Metanephros (tissue), 2 donors: ENCODE results near the gene TTLL13. TPM values are rescaled to one million over a fixed set of nuclear protein-coding genes. Genes with fewer than 3 reads are reported as not detected.

ENCODE experiments used
- small RNA-seq: library from RNA; depleted of rRNA; stranded (forward); fragments of <200 nt; gene quantifications from one replicate; pipeline ENCODE3, GENCODE V24; 2014; ENCODE audit warnings: low replicate concordance
- total RNA-seq: library from RNA; depleted of rRNA; stranded (reverse); fragments of >200 nt; gene quantifications from one replicate; pipeline ENCODE4 v1.2.3, GENCODE V29; 2014

Gene TTLL13, protein sequence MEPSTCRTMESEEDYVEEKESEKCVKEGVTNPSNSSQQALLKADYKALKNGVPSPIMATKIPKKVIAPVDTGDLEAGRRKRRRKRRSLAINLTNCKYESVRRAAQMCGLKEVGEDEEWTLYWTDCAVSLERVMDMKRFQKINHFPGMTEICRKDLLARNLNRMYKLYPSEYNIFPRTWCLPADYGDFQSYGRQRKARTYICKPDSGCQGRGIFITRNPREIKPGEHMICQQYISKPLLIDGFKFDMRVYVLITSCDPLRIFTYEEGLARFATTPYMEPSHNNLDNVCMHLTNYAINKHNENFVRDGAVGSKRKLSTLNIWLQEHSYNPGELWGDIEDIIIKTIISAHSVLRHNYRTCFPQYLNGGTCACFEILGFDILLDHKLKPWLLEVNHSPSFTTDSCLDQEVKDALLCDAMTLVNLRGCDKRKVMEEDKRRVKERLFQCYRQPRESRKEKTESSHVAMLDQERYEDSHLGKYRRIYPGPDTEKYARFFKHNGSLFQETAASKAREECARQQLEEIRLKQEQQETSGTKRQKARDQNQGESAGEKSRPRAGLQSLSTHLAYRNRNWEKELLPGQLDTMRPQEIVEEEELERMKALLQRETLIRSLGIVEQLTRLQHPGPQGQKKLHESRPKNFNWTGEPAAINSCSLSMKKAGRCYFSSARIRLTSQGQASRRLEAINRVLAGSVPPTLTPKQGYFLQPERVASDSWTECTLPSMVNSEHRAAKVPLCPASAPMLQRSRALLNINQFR
- 1.3 TPM for total RNA-seq

DNA sequence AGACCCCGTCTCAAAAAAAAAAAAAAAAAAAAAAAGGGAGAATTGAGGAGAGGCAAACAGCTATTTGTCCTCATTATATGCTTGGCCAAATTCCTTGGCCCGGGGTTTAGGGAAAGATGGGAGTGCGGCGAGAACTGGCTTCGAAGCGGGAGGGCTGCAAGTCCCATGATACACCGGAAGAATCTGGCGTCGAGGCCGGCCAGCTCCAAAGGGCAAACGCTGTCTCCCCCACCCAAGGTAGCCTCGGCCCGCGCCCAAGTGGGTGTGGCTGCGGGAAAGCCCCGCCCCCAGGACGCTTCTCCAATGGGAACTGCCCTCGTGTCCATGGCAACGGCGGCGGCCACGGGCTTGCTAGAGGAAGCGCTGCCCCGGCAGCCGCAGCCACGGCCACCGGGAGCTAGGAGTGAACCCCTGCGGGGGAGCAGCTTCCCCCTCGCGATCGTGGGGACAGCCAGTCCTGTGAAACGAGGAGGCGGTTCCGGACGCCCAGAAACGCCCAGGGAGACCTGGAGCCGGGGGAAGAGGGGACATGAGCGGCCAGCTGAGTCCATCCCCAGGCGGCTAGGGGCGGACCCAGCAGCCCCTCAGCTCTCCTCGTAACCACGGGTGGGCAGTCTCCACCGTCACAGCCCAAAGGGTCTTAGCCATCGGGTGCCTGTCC is at the start of gene TTLL13:
TSS of gene TTLL13 (plus strand) at position 354 of the 661 bp plus-strand sequence. CDS start 1,075 bp downstream, outside the sequence.

DNA sequence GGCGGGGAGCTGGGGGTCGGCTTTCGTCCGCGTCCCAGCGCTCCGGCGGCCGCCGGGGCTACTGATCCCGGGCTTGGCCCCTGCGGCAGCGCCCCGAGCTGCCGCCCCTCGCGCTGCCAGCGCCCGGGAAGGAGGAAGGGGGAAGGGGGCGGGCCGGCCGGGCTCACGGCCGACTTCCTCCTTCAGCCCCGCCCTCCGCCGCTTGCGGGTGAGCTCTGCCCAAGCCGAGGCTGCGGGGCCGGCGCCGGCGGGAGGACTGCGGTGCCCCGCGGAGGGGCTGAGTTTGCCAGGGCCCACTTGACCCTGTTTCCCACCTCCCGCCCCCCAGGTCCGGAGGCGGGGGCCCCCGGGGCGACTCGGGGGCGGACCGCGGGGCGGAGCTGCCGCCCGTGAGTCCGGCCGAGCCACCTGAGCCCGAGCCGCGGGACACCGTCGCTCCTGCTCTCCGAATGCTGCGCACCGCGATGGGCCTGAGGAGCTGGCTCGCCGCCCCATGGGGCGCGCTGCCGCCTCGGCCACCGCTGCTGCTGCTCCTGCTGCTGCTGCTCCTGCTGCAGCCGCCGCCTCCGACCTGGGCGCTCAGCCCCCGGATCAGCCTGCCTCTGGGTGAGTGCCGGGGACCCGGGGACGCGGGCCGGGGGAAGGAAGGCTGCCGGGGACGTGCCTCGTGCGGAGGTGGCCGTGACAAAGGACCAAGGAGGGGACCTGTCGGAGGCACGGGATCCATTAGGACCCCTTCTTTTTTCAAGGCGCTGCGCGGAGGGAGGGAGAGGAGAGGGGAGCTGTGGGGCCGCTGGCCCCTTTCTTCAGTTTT is 48.0 kb upstream of the TTLL13 start, which contains the start of gene SEMA4B:
TSS of gene SEMA4B (plus strand) at position 201 of the 814 bp plus-strand sequence. CDS start at position 450, 249 bp downstream.

DNA sequence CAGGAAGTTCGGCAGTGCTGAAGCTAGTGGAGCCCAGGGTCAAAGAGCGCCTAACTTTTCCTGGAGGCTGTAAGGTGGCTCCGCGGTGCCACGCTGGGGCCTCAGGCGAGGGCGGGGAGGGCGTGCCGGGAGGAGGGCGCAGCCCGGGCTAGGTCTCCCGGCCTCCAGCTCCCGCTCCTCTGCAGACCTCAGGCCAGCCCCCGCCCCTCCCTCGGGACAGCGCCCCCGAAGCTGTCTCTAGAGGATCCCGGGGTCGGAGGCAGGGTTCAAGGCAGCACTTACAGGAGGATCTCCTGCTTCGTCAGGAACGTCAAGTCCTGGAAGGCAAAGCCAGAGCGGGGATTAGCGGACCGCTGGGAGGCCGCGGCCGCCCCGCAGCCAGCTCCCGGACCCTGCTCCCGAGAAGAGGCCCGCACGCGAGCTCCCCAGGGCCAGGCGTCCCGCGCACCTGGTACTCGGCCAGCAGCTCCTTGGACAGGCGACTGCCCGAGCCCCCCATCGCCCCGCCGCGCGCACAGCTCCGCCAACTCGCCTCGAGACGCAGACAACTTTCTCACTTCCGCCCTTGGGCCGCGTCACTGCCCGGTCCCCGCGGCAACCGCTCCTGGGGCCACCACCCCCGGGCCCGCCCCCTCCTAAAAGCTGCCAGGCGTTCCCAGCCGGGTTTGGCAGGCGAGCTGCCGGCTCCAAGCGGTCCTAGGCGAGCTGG is 15.8 kb upstream of the TTLL13 start, which contains the start of gene CIB1:
TSS of gene CIB1 (minus strand) at position 555 of the 709 bp plus-strand sequence. CDS start at position 499, 56 bp downstream.

DNA sequence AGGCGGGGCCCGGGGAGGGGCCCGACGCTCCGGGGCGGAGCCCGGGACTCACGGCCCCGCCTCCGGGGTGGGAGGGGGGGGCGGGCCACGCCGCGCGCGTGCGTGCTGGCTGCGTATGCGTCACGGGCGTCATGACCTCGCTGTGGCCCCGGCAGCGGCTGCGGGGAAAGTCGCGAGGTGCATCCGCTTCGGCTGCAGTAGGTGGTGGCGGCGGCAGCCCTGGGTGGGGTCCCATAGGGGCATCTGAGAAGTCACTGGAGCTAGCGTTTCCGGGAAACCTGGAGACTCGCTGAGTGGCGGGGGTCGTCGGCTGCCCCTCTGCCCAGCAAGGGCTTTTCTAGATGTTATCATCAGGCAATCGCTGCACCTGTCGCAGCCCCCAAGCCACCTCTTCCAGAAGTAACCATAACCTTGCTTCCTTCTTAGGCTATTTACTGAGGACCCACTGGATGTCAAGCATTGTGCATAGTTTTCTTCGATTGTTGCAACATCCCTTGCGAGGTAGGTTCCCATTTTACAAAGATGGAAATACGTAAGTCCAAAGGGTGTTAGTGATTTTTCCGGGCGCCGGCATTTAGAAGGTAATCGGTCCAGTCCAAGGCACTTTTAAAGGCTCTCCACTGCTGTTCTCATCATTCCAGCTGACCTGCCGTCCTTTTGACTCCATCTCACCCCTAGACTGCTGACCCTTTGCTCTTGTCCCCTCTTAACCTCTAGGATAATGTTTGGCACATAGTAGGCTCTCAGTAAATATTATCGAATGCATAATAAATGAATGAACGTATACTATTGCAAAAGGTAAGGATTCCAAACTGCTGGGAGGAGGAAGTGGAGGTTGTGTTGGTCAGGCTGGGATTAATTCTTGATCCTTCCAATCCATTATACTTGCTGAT is 15.0 kb upstream of the TTLL13 start, which contains the start of gene GDPGP1:
TSS of gene GDPGP1 (plus strand) at position 114 of the 893 bp plus-strand sequence. CDS start 6,700 bp downstream, outside the sequence.

DNA sequence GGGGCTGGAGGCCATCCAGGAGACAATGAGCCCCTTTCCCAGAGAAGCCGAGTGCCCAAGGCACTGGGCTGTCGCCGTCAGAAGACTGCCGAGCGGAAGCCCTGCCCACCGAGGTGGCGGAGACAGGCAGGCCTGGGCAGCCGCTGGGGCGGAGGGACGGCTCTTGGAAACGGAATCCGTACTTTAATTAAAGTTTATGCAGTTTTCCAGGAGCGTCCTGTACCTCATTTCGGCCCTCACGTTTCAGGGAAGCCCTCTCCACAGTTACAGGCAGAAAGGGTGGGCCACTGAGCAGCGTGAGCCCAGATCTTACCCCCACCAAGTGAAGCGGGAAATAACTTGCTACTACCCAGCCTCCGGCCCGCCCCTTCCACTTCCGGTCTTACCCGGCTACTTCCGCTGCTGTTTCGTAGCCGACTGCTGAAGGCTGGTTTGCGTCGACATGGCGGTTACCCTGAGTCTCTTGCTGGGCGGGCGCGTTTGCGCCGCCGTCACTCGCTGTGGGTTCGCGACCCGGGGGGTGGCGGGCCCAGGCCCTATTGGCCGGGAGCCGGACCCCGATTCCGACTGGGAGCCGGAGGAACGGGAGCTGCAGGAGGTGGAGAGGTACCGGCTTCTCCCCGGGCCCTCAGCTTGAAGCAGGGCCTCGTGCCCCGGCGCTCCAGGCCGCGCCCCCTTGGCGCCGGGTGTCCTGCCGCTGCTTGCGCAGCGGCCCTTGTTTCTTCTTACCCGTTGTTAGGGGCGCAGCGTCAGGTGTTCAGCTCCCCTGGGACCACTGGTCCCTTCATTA is 16.1 kb downstream of the TTLL13 start, which contains the start of gene NGRN:
TSS of gene NGRN (plus strand) at position 402 of the 790 bp plus-strand sequence. CDS start at position 443, 41 bp downstream.

Small RNAs within 50 kb of the gene (small RNA-seq; reads per million reads assigned to genes)
- not detected for gene AC091167.3
- not detected for gene RN7SL736P

Other genes starting within 250 kb of the TTLL13 start
- 14.9 TPM for gene ZNF710, start 248.2 kb upstream of the TTLL13 start, total RNA-seq
- gene IDH2, start 147.1 kb upstream of the TTLL13 start, total RNA-seq: 191 TPM
- 66.7 TPM for gene SEMA4B, start 48.2 kb upstream of the TTLL13 start, total RNA-seq
- gene CIB1, start 15.6 kb upstream of the TTLL13 start, total RNA-seq: 19.7 TPM
- gene GDPGP1, start 15.3 kb upstream of the TTLL13 start, total RNA-seq: 8.3 TPM
- gene NGRN, start 16.1 kb downstream of the TTLL13 start, total RNA-seq: 81.7 TPM
- gene ZNF774, start 102.7 kb downstream of the TTLL13 start, total RNA-seq: 1.8 TPM
- 154 TPM for gene IQGAP1, start 138.7 kb downstream of the TTLL13 start, total RNA-seq